ENCODE data around the gene RAB23.
"Not testable (repeated sequence)": the region's sequence is repeated elsewhere in the genome, so short reads cannot be mapped to it uniquely, and the experiment has no call there.

Gene RAB23

DNA sequence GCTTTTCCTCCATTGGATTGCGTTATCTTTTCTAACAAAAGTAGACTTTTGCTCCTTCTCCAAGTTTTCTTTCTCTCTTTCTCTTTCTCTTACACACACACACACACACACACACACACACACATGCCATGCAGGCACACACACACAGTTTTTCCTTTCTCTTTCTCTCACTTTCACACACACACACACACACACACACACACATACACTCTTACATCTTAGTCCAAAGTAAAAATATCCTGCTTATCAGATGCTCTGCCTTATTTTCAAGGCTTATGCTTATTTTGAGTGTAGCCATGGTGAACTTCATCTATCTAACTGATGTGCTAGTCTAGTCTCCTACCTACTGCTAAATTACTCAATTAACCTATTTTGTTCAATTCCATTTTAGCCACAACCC, 34.4 kb upstream of the RAB23 start:
- no peak overlapping the region for H3K27ac ChIP-seq (ENCODE audit: low read depth, low read length)
- no peaks in the 10 kb centered on the region for H3K27me3 ChIP-seq (ENCODE audit: insufficient read depth, low read length)
- no peaks in the 10 kb centered on the region for H3K36me3 ChIP-seq (ENCODE audit: insufficient read depth, low read length)
- no peak overlapping the region for H2AFZ ChIP-seq (ENCODE audit: low read length, unreplicated experiment)
- no peak overlapping the region for H3K4me3 ChIP-seq (ENCODE audit: low read depth, low read length)
- peaks cover 35% of the 10 kb centered on the region for H3K4me1 ChIP-seq (ENCODE audit: control insufficient read depth, insufficient read depth, low read length, unreplicated experiment)
- H3K79me2 ChIP-seq (ENCODE audit: control insufficient read depth, insufficient read depth, low read length, unreplicated experiment): no peaks in the 10 kb centered on the region

- Histone ChIP-seq H2AFZ (ENCODE audit: low read length, unreplicated experiment) (no peak overlapping the region), H3K79me2 (ENCODE audit: control insufficient read depth, insufficient read depth, low read length, unreplicated experiment) (no peaks in the 10 kb centered on the region), H3K4me1 (ENCODE audit: control insufficient read depth, insufficient read depth, low read length, unreplicated experiment) (peaks cover 31% of the 10 kb centered on the region), H3K27ac (ENCODE audit: low read depth, low read length) (no peak overlapping the region), H3K4me3 (ENCODE audit: low read depth, low read length) (no peak overlapping the region), H3K36me3 (ENCODE audit: insufficient read depth, low read length) (no peaks in the 10 kb centered on the region), H3K27me3 (ENCODE audit: insufficient read depth, low read length) (no peaks in the 10 kb centered on the region)
These were observed 33.5 kb upstream of the RAB23 start for GRCh38 chr6:57255451-57256169.

- no peak overlapping the region for H3K27ac ChIP-seq (ENCODE audit: low read depth, low read length)
- no peaks in the 10 kb centered on the region for H3K27me3 ChIP-seq (ENCODE audit: insufficient read depth, low read length)
- H3K36me3 ChIP-seq (ENCODE audit: insufficient read depth, low read length): no peaks in the 10 kb centered on the region
- no peak overlapping the region for H3K4me3 ChIP-seq (ENCODE audit: low read depth, low read length)
- H2AFZ ChIP-seq (ENCODE audit: low read length, unreplicated experiment): no peak overlapping the region
- peaks cover 31% of the 10 kb centered on the region for H3K4me1 ChIP-seq (ENCODE audit: control insufficient read depth, insufficient read depth, low read length, unreplicated experiment)
- H3K79me2 ChIP-seq (ENCODE audit: control insufficient read depth, insufficient read depth, low read length, unreplicated experiment): no peaks in the 10 kb centered on the region
These were observed 32.1 kb upstream of the RAB23 start for GRCh38 chr6:57254055-57254717.

GRCh38 chr6:57252975-57253374, 30.9 kb upstream of the RAB23 start:
- Histone ChIP-seq H3K4me3 (ENCODE audit: low read depth, low read length) (no peak overlapping the region), H2AFZ (ENCODE audit: low read length, unreplicated experiment) (no peak overlapping the region), H3K36me3 (ENCODE audit: insufficient read depth, low read length) (no peaks in the 10 kb centered on the region), H3K27ac (ENCODE audit: low read depth, low read length) (peak overlapping the region; percentile 28), H3K27me3 (ENCODE audit: insufficient read depth, low read length) (no peaks in the 10 kb centered on the region), H3K4me1 (ENCODE audit: control insufficient read depth, insufficient read depth, low read length, unreplicated experiment) (peaks cover 25% of the 10 kb centered on the region), H3K79me2 (ENCODE audit: control insufficient read depth, insufficient read depth, low read length, unreplicated experiment) (no peaks in the 10 kb centered on the region)

DNA sequence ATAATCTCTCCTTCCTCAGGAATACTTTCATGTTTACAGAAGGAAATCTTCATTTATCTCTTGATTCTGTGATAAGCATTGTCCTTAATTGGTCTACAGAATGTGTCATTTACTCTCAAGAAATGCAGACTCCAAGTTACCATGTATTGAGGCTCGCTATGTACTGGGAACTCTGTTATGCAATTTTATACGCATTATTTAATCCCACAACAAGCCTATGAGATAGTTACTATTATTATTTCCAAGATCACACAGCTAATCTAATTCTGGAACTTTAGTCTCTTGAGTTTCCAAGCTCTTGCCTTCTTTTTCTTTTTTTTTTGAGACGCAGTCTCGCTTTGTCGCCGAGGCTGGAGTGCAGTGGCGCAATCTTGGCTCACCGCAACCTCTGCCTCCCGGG, 30.0 kb upstream of the RAB23 start:
- H3K27me3 ChIP-seq (ENCODE audit: insufficient read depth, low read length): no peaks in the 10 kb centered on the region
- H2AFZ ChIP-seq (ENCODE audit: low read length, unreplicated experiment): no peak overlapping the region
- H3K4me1 ChIP-seq (ENCODE audit: control insufficient read depth, insufficient read depth, low read length, unreplicated experiment): peaks cover 26% of the 10 kb centered on the region
- no peaks in the 10 kb centered on the region for H3K36me3 ChIP-seq (ENCODE audit: insufficient read depth, low read length)
- H3K27ac ChIP-seq (ENCODE audit: low read depth, low read length): no peak overlapping the region
- H3K79me2 ChIP-seq (ENCODE audit: control insufficient read depth, insufficient read depth, low read length, unreplicated experiment): no peaks in the 10 kb centered on the region
- no peak overlapping the region for H3K4me3 ChIP-seq (ENCODE audit: low read depth, low read length)

- H3K27me3 ChIP-seq (ENCODE audit: insufficient read depth, low read length): no peaks in the 10 kb centered on the region
- H3K4me3 ChIP-seq (ENCODE audit: low read depth, low read length): no peak overlapping the region
These were observed 28.2 kb upstream of the RAB23 start for GRCh38 chr6:57250348-57250747.

GRCh38 chr6:57248311-57248895, 26.3 kb upstream of the RAB23 start:
- H3K27ac ChIP-seq (ENCODE audit: low read depth, low read length): peak overlapping the region; percentile 6; the same call in 1 of the 2 replicates
- no peak overlapping the region for H3K4me3 ChIP-seq (ENCODE audit: low read depth, low read length)
- no peak overlapping the region for H2AFZ ChIP-seq (ENCODE audit: low read length, unreplicated experiment)
- no peaks in the 10 kb centered on the region for H3K27me3 ChIP-seq (ENCODE audit: insufficient read depth, low read length)
- no peaks in the 10 kb centered on the region for H3K79me2 ChIP-seq (ENCODE audit: control insufficient read depth, insufficient read depth, low read length, unreplicated experiment)
- H3K36me3 ChIP-seq (ENCODE audit: insufficient read depth, low read length): no peaks in the 10 kb centered on the region
- H3K4me1 ChIP-seq (ENCODE audit: control insufficient read depth, insufficient read depth, low read length, unreplicated experiment): peaks cover 22% of the 10 kb centered on the region

More at GRCh38 chr6:57250348-57250747, 28.2 kb upstream of the RAB23 start:
- Histone ChIP-seq H2AFZ (ENCODE audit: low read length, unreplicated experiment) (no peak overlapping the region), H3K27ac (ENCODE audit: low read depth, low read length) (no peak overlapping the region), H3K79me2 (ENCODE audit: control insufficient read depth, insufficient read depth, low read length, unreplicated experiment) (no peaks in the 10 kb centered on the region), H3K36me3 (ENCODE audit: insufficient read depth, low read length) (no peaks in the 10 kb centered on the region), H3K4me1 (ENCODE audit: control insufficient read depth, insufficient read depth, low read length, unreplicated experiment) (peaks cover 22% of the 10 kb centered on the region)

DNA sequence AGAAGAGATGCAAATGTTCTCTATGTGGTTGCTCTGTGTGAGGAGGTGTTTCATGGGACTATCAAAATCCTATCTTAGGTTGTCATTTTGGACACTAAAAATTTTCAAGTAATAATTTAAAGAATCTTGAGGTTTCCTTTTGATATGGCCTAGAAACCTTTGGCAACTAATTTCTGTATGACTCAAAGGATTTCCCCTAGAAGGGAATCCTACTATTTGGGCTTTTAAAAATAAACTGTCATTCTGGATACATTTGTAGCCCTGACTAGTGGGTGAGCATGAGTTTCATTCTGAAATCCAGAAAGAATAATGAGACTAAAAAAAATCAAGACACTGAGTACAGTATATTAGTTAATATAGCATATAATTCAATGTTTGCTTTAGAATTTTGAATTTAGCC, 25.5 kb upstream of the RAB23 start:
- Histone ChIP-seq H3K4me3 (ENCODE audit: low read depth, low read length) (no peak overlapping the region), H3K79me2 (ENCODE audit: control insufficient read depth, insufficient read depth, low read length, unreplicated experiment) (no peaks in the 10 kb centered on the region), H3K4me1 (ENCODE audit: control insufficient read depth, insufficient read depth, low read length, unreplicated experiment) (peaks cover 21% of the 10 kb centered on the region), H3K36me3 (ENCODE audit: insufficient read depth, low read length) (no peaks in the 10 kb centered on the region), H2AFZ (ENCODE audit: low read length, unreplicated experiment) (no peak overlapping the region), H3K27me3 (ENCODE audit: insufficient read depth, low read length) (no peaks in the 10 kb centered on the region), H3K27ac (ENCODE audit: low read depth, low read length) (peak overlapping the region; percentile 6)

GRCh38 chr6:57246307-57246706, 24.2 kb upstream of the RAB23 start:
- Histone ChIP-seq H3K27me3 (ENCODE audit: insufficient read depth, low read length) (no peaks in the 10 kb centered on the region), H2AFZ (ENCODE audit: low read length, unreplicated experiment) (no peak overlapping the region), H3K36me3 (ENCODE audit: insufficient read depth, low read length) (no peaks in the 10 kb centered on the region), H3K79me2 (ENCODE audit: control insufficient read depth, insufficient read depth, low read length, unreplicated experiment) (no peaks in the 10 kb centered on the region), H3K27ac (ENCODE audit: low read depth, low read length) (no peak overlapping the region), H3K4me1 (ENCODE audit: control insufficient read depth, insufficient read depth, low read length, unreplicated experiment) (peaks cover 24% of the 10 kb centered on the region), H3K4me3 (ENCODE audit: low read depth, low read length) (no peak overlapping the region)

- Histone ChIP-seq H2AFZ (ENCODE audit: low read length, unreplicated experiment) (no peak overlapping the region), H3K79me2 (ENCODE audit: control insufficient read depth, insufficient read depth, low read length, unreplicated experiment) (no peaks in the 10 kb centered on the region), H3K4me1 (ENCODE audit: control insufficient read depth, insufficient read depth, low read length, unreplicated experiment) (peaks cover 24% of the 10 kb centered on the region), H3K36me3 (ENCODE audit: insufficient read depth, low read length) (no peaks in the 10 kb centered on the region), H3K4me3 (ENCODE audit: low read depth, low read length) (no peak overlapping the region), H3K27ac (ENCODE audit: low read depth, low read length) (no peak overlapping the region), H3K27me3 (ENCODE audit: insufficient read depth, low read length) (no peaks in the 10 kb centered on the region)
These were observed 21.8 kb upstream of the RAB23 start for GRCh38 chr6:57243954-57244353.

- H3K4me3 ChIP-seq (ENCODE audit: low read depth, low read length); H3K27ac ChIP-seq (ENCODE audit: low read depth, low read length); H3K79me2 ChIP-seq (ENCODE audit: control insufficient read depth, insufficient read depth, low read length, unreplicated experiment); H3K36me3 ChIP-seq (ENCODE audit: insufficient read depth, low read length); H2AFZ ChIP-seq (ENCODE audit: low read length, unreplicated experiment); H3K27me3 ChIP-seq (ENCODE audit: insufficient read depth, low read length): not testable (repeated sequence)
- peaks cover 24% of the 10 kb centered on the region for H3K4me1 ChIP-seq (ENCODE audit: control insufficient read depth, insufficient read depth, low read length, unreplicated experiment)
These were observed 21.4 kb upstream of the RAB23 start for GRCh38 chr6:57243526-57243925.

Data from ACC112 (cell line).